GM12801 (cell line): ENCODE data around the gene CAPN2.

ENCODE experiments used
- CTCF ChIP-seq: IDR thresholded peaks from one replicate; pipeline ENCODE4 v1.5.1; 2011; ENCODE audit warnings: control low read depth; ENCODE audit not compliant: insufficient read length; ENCODE audit errors: extremely low read depth

The CAPN2 gene

GRCh38 chr1:223783676-223784075 is 71.3 kb downstream of the CAPN2 start:
- TF ChIP-seq CTCF, result no peak

GRCh38 chr1:223784541-223784940 is 72.2 kb downstream of the CAPN2 start:
- no peak for TF ChIP-seq CTCF

- no peak for TF ChIP-seq CTCF
Measured at GRCh38 chr1:223785808-223786207, 73.5 kb downstream of the CAPN2 start.

GRCh38 chr1:223788746-223789415 is 76.5 kb downstream of the CAPN2 start:
- TF ChIP-seq CTCF, result no peak

DNA sequence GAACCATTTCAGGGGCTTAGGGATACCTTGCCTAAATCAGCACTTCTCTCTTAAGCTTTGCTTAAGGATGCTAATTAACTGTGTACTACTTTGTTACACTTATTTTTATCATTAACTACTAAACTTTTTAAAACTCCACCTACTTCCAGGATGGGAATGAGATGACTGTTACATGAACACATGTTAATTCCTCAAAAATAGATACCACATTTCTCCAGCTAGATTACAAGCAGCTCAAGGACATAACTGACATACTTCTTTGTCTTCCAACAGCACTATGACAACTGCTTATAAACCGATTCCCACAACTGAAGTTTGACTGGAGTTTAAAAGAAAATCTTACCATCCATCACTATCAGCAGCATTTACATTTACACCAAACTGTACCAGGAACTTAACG is 79.7 kb downstream of the CAPN2 start:
- TF ChIP-seq CTCF, result no peak

GRCh38 chr1:223793716-223794115 is 81.4 kb downstream of the CAPN2 start:
- no peak for TF ChIP-seq CTCF

DNA sequence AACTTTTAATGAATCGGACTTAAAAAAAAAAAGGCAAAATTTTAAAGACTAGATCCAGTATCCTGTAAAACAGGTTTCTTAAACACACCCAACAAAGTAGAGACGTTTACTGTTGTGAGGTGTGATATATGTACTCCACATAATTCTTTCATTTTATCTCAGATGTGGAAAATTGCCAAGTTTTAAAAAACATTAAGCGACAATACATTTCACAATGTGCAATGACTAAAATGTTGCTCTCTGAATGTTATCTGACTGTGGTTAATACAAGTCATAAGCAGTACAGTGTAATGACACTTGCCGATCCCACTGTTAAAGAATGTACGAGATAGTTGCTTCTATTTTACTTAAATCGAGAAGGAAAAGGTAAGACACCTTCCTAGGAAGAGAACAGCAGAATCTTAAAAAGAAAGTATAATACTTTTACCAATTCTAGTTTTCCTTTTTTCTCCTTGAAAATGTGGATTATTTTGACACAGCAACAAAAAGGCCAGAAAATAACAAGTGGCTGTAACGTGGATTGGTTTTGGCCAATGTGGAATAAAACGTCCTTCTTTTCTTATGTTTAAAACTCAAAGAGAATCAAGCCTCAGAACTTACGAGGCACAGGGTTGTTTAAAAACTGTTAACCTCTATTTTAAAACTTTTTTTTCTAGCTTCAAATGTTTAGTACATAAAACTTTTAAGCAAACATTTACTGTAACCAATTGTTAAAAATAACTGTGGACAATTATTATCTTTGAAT is 82.0 kb downstream of the CAPN2 start:
- no peak for TF ChIP-seq CTCF
